HG03571 (cell line): ENCODE results near the gene NUDT3.

ENCODE experiments used
- ATAC-seq: cut with Tn5 transposase; IDR thresholded peaks from one replicate; pipeline ENCODE4 v1.9.1; 2021; ENCODE audit not compliant: unreplicated experiment

Gene NUDT3

DNA sequence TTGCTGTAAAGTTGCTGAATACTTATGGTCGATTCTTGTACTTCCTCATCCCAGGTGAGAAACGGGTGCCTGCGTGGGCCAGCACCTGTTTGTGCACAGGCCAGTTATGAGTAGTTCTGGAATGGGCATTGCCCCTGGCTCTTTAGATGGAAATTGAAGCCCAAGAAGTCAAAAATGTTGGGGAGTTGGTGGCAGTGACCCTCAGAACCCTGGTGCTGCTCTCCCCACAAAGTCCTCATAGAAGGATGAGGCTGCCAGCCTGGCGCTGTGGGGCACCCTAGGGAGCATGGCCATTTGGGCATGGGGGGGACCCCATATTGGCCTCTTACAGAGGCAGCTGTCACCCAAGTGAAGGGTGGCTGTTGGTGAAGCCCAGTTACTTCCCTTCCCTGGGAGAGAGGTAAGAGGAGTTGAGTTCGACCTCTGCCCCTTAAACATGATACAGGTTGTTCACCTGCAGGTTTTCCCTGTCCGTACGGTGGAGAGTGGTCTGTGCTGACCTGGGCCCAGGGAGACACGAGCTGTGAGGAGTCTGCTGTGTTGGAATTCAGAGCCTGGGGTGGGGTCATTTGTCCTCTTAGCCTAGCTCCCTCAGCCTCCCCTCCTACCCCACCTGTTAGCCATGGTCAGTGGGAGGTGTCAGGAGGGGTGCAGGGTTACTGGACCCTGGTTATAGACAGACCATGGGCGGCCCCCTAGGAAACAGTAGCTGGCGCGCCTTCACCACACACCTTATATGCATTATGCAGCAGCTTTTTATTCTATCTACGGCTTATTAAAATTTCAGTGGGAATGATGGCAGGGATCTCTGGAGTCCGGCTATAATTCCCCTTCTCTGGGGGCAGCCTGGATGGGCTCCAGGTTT is 150.9 kb downstream of the NUDT3 start:
- no peak for ATAC-seq

DNA sequence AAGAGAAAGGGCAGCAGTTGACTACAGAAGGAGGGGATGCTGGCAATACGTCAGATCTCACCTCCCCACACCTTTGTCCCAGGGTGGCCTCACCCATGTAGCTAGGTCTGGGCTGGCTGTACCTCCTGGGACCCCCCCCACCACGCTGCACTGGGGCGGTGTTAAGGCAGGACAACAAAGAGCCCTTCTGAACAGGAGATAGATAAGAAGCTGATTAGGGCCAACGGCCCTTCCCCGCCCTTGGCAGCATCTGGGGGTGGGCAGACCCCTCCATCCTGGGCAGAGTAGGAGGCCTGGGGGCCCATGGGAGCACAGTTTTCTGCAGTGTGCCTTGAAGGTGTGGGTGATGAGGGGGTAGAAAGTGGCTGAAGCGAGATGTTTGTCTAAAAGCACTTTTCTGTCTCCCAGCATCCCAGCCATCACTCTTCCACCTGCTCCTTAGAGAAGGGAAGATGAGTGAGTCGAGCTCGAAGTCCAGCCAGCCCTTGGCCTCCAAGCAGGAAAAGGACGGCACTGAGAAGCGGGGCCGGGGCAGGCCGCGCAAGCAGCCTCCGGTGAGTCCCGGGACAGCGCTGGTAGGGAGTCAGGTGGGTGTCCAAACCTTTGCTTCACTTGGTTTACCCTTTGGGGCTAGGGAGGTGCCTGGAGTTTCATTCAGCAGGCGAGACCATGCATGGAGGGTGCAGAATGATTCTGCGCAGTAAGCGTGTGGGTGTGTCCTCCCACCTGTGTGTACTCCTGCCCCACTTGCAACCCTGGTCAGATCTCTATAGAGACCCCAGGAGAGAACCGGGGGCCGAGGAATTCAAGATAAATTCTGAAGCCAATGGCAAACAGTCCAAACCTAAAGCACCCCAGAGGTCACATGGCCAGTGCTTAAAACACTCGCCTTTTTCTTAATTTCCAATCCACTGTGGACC is 151.9 kb downstream of the NUDT3 start:
- no peak for ATAC-seq

DNA sequence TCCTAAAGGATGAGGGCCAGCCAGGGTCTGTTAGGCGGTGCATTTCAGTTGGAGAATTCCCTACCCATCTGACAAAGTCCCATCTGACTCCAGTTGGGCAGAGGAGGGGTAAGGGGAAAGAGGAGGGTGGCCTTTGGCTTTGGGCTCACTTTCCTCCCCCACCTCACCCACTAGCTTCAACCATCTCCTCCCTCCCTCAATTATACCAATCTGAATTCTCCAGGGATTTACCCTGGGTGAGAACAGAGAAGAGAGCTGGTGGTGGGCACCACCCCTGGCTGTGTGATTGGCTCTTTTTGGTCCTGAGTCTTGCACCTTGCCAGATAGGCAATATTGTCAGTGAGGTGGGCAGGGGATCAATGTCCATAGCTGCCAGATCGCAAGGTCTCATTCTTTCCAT is 152.6 kb downstream of the NUDT3 start:
- ATAC-seq: no peak

DNA sequence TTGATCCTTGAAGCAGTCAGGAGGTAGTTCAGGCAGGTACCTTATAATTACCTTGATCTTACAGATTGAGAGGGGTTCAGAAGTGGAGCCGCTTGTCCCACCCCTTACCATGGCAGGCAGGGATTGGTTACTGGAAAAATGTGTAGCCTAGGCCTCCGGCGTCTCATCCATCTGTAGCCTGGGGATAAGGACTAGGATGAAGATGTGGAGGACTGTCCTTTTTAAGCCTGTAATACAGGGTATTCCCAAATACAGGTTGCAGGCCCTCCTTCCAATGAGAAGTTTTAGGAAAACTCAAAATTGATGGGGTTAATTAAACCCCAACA is 153.0 kb downstream of the NUDT3 start:
- ATAC-seq: no peak

DNA sequence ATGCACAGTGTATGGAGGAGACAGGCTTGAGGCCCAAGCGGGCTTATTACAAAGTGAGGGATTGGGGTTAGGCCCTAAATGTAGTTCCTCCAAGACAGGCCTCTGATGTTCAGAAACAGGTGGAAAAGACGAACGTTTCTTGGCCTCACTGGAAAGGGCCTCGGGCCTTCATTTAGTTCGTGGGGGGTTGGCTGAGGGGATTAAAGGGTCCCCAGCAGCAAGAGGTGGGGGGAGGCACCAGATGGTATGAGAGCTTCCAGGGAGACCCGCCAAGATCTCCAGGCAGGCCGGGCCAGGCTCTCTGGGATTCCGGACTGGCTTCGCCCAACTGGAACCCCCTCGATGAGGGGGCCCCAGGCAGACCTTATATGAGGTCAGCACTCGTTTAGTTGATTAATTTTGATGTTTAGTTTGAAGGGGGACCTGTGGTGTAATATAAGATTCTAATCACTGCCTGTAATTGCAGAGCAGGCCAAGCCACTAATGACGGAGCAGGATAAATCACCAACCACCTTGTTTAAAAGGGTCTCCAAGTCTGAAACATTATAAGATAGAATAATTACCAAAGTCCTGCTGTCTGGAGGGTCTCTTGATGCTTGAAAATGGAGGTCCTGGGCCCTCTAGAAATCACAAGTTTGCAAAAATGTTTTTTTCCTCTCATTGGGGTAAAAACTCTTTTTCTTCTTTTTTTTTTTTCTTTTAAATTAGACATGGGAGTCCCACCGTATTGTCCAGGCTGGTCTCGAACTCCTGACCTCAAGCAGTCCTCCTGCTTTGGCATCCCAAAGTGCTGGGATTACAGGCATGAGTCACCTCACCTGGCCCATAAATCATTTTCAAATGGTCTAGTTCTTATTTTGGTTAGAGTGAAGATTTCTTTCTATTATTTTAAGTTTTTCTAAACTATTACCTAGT is 153.6 kb downstream of the NUDT3 start:
- no peak for ATAC-seq

DNA sequence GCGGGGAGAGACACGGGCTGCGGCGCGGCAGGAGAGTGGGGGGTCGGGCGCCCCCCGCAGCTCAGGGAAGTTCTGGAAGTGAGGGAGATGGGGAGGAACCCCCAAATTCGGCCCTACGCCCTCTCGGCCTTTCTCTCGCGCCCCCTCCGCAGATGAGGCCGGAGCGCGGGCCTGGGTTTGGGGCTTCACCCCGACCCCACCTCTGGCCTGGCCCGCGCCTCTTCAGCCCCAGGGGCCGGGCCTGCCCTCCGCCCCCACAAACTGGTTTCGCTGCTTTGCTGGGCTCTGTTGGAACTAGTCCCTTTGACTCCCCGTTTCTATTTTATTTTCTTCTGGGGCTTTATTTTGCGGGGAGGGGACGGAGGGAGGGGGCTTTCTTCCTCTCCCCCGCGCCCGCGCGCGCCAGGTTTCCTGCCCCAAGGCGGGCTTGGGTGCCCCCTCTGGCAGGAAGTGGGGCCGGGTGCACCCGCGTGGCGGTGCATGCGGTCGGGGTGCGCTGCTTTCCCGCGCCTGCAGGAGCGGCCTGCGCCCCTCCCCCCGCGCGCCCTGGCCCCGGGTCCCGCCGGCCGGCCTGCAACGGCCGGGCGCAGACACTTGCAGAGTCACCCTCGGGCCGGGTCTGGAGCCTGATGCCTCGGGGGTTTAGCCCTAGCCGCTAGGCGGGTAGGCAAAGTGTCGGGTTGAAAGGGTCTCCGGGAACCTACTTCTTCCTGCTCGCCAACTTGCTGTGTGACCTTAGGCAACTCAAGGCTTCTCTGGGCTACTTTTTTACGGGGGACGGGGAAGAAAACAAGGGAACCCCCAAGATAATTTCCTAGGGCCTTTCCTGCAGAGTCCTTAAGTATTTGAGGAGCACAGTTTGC is 154.5 kb downstream of the NUDT3 start:
- no peak for ATAC-seq

DNA sequence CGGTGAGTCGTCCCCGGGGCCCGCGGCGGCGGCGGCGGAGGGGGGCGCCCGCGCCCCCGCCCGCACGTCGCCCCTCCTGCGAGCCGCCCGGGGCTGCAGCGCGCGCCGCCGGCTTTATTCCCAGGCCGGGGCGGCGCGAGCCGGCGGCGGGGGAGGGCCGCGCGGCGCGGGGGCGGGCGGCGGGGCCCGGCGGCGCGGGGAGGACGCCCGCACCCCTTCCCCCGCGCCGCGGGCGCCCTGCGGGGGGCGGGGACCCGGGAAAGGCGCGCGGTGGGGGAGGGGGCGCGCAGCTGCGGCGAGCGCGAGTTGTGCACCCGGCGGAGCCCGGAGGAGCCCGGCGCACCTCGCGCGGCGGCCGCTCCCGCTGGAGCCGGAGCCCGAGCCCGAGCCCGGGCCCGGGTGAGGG is 155.2 kb downstream of the NUDT3 start:
- peak; percentile 6 for ATAC-seq

DNA sequence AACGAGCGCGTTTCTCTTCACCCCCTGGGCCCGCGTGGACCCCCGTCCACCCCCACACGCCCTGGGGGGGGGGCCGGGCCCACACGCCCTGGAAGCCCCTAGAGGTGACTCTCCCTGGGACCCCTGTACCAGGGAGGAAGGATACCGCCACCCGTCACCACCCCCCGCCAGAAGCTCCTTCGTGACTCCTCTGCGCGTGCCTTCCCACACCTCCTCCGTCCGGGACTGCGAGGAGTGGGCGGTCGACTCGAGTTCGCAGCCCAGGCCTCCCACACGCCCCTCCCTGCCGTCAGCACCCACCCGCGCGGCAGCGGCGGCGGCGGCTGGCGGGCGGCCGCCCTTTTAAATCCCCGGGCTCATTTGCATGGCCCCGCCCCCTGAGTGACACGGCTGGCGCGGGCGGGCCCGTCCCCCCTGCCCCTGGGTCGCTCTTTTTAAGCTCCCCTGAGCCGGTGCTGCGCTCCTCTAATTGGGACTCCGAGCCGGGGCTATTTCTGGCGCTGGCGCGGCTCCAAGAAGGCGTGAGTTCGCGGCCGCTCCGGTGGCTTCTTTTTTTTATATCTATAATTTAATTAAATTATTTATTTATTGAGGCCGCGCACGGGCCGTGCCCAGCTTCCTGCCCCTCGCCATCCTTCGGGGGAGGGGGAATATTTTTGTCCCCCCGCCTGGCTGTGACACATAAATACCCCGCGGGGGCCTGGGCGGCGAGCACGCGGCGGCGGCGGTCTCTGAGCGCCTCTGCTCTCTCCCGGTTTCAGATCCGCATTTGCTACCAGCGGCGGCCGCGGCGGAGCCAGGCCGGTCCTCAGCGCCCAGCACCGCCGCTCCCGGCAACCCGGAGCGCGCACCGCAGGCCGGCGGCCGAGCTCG is 155.8 kb downstream of the NUDT3 start, which contains the start of gene HMGA1:
Gene HMGA1, plus strand, starts transcription at position 431 of the 873 bp plus-strand sequence. CDS start 3,908 bp downstream, outside the sequence.
- ATAC-seq: peak; percentile 59

DNA sequence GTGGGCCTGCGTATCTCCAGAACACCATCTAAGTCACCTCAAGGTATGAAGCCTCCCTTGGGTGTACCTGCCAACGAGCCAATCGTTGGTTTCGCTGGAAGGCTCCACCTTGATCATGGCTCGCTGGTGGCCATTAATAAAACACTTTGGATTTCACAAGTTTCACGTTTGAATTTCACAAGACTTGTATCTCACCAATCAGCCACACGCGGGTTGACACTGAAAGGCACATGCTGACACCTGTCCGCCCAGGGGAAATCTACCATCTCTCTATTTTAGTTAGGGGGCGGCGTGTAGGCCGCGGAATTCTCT is 156.4 kb downstream of the NUDT3 start:
- ATAC-seq: no peak

DNA sequence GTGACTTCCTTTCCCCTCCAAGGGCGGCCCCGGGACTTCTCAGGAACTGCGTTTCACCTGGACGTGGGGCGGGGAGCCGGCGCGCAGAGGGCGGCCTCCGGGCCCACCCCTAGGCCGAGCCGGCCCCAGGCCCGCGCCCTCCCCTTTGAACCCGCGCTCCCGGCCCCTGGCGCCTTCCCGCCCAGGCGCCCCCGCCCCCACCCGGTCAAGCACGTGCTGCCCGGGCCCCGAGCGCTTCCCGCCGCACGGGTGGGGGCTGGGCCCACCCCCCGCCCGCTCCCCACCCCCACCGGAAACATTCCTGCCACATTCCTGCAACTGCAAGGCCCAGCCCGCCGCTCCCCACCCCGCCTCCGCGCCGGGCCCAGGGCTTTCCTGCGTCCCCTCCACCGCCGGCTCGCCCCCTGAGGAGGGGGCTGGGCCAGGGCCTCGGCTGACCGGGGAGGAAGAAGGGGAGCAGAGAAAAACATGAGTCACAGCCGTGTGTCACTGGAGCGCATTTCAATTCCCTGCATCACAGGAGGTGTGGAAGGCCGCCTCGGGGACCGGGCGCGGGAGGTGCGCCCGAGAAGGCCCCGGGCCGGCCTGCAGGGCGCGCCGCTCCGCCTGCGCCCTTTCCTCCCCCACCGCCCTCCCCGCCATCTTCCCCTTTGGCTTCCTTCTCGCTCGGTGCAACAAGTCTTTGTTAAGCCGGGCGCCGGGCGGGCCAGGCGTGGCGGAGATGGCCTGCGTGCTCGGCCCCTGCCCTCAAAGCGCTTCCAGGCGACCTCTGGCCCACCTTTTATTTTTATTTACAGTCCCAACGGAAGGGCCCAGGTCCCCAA is 156.9 kb downstream of the NUDT3 start:
- ATAC-seq: no peak

DNA sequence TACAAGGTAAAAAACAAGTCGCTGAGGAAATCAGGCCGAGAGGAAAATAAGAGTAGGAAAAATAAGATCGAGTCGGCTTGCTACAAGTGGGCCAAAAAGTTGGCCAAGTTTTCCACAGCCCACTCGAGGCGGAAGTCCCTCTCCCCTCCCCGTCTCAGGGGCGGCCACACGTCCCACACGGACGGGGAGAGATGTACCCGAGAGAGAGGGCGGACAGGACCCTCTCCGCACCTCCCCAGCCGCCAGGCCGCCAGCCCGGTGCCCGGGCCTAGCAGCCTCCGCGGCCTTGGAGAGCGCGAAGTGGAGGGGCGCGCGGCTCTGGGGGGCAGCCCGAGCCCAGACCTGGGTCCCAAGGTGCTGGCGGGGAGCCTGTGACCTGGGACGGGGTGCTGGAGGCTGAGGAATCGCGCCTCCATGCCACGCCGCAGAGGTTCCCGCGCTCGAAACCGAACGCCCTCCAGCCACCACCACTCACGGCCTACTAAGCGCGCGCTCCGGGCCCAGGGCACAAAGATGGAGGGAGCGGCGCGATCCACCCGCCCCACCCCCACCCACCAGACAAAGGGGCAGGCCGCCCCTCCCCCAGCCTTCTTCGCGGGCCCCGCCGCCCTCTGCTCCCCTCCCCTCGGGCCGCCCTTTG is 157.7 kb downstream of the NUDT3 start:
- no peak for ATAC-seq

DNA sequence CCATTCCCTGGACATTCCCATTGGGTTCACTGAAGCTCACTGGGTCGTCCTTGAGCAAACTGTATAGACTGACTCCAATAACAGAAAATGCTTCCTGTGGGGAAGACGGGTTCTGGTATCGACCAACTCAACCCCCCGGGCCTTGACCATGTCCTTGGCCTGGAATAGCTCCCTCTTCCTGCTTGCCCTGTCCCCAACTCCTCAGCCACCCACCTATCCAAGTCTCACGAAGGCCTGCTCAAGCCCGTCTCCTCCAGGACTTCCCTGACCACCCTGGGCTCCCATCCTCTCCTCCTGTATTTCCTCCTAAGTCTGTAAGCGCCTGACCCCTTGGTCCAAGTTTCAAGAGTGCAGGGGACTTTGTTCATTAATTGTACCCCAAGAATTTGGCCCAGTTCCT is 158.6 kb downstream of the NUDT3 start:
- no peak for ATAC-seq

DNA sequence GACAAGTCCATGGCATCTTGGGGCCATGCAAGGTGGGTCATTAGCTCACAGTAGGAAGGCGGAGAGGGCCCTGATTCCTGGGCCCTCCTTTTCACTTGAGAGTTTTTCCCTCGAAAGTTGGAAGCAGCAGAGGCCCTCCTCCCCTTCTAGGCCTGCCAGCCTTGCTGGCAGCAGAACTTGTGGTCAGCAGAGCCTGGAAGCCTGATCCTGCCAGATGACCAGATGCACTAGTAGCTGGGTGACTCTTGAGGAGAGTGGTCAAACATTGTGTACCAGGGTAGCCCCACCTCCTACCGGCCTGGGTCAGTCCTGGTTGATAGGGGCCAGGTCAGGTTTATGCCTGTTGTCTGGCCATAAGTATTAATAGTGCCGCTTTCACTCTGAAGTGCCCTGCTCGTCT is 159.6 kb downstream of the NUDT3 start:
- ATAC-seq: no peak

DNA sequence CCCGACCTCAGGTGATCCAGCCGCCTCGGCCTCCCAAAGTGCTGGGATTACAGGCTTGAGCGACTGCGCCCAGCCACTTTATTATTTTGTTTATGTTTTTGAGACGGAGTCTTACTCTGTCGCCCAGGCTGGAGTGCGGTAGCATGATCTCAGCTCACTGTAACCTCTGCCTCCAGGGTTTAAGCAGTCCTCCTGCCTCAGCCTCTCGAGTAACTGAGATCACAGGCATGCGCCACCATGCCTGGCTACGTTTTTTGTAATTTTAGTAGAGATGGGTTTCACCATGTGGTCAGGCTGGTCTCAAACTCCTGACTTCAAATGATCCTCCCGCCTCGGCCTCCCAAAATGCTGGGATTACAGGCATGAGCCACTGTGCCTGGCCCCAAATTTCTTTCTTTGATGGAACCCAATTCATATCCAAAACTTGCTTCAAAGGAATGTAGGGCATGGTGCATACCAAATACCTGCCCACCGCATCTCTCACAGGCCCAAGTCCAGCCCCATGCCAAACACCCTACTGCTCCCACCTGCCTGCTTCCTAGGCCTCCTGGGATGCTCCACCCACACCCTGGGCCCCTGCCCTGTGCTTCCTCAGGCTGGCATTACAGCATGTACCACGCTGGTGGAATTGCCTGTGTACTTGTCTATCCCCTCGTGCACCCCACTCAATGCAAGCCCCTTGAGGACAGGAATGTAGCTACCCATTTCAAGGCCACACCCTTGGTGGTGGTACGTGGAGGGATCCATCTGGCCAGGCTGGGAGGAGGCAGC is 160.7 kb downstream of the NUDT3 start:
- ATAC-seq: no peak

DNA sequence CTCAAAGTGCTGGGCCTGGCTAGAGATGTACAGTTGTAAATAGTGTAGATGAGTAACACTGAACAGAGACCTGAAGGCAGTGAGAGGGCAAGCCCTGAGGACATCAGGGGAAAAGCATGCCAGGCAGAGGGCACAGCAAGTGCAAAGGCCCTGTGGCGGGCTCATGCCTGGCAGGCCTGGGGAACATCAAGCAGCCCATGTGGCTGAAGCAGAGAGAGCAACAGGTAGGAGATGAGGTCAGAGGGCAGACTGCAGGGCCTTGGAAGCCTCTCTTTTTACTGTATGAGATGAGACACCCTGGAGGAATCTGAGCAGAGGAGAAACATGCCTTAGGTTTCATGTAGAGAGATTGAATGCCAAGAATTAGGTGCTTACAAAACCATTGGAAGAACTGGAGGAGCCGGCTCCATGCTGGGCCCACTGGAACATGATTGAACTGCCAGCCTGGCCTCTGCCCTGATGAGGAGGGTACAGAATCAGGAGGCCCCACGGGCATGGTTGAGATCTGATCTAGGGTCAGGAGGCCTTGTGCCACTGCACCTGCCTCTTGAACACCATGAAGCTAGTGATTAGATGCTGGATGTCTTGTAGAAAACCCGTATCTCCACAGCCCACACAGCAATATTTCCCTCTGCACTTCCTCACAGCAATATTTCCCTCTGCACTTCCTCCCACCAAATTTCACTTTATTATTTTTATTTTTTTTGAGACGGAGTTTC is 161.7 kb downstream of the NUDT3 start:
- ATAC-seq: no peak

DNA sequence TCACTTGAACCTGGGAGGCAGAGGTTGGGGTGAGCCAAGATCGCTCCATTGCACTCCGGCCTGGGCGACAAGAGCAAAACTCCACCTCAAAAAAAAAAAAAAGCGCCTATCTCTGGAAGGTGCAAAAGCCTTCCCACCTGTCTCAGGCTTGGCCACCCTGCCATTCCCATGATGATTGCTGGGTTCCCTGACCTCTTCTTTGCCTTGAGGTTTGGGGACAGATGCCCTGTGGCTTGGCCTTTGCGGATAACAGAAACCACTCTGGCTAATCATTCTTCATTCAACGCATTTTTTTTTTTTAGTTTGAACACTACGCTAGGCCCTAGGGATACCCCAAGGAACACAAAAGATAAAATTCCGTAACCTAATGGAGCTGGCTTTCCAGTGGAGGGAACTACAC is 162.6 kb downstream of the NUDT3 start:
- ATAC-seq: no peak
